Endothelial cell of umbilical vein (primary cell): Measurements from ENCODE around the gene IQSEC2. TPM values are rescaled to one million over a fixed set of nuclear protein-coding genes. Genes with fewer than 3 reads are reported as not detected.

Experiments
- BruUV-seq: library from RNA; stranded (reverse); fragments of 400-500 nt; replicated peaks from 2 replicates; lab custom pipeline; 2021; lab: Mats Ljungman, UMichigan
- CTCF ChIA-PET: fragments of 300-600, 350-600 bp; sonication (Branson Sonifier 250); formaldehyde crosslinking; loops from one replicate; lab custom pipeline; 2021; ENCODE audit warnings: antibody characterized with exemption, inconsistent platforms; lab: Charles Lee
- POLR2A ChIA-PET: fragments of 300-600, 350-600 bp; sonication (Branson Sonifier 250); formaldehyde crosslinking; loops from one replicate; lab custom pipeline; 2021; ENCODE audit warnings: antibody characterized with exemption, inconsistent platforms; lab: Charles Lee
- DNase-seq: peaks from one replicate; pipeline ENCODE4 v3.0.0-alpha.2; 2011; ENCODE audit warnings: low read depth, low spot score
- FAIRE-seq: peaks from 2 replicates; lab custom pipeline; 2011; peaks lifted over from hg19 to GRCh38; lab: Jason Lieb, UNC
- H2AFZ ChIP-seq: 2 replicates; pipeline ENCODE4 v1.6.0; 2012; ENCODE audit warnings: low read depth, low read length, control low read depth, inconsistent platforms
- H3K27ac ChIP-seq: 2 replicates; pipeline ENCODE4 v1.5.1; 2011; ENCODE audit warnings: low read depth, mild to moderate bottlenecking, control low read depth, low read length, moderate library complexity; ENCODE audit not compliant: insufficient read depth
- H3K27me3 ChIP-seq, 2 experiments: 2 replicates each; pipeline versions ENCODE4 v1.6.0 to v1.6.1; 2011; ENCODE audit warnings: low read length in 2 of 2, mixed read lengths in 1 of 2; ENCODE audit not compliant: control insufficient read depth in 2 of 2, insufficient read depth in 2 of 2
- H3K36me3 ChIP-seq, 2 experiments: 2 replicates in 1 of 2; 3 replicates in 1 of 2; pipeline ENCODE4 v1.5.1; 2011; ENCODE audit warnings: low read length in 2 of 2, mild to moderate bottlenecking in 1 of 2, moderate library complexity in 1 of 2; ENCODE audit not compliant: control insufficient read depth in 2 of 2, insufficient read depth in 2 of 2; ENCODE audit errors: extremely low read depth in 1 of 2
- H3K4me1 ChIP-seq: 3 replicates; pipeline ENCODE4 v1.5.1; 2011; ENCODE audit warnings: mild to moderate bottlenecking, low read length; ENCODE audit not compliant: control insufficient read depth, insufficient read depth; ENCODE audit errors: extremely low read depth
- H3K4me2 ChIP-seq: 2 replicates; pipeline ENCODE4 v1.6.1; 2011; ENCODE audit warnings: low read length, control low read depth, mixed read lengths; ENCODE audit not compliant: insufficient read depth
- H3K4me3 ChIP-seq, 3 experiments: fragments of 200-600 bp in 1 of 3; sonication (generic), shearing (Covaris generic) in 1 of 3; replicated peaks in 1 of 3; 2 replicates each; pipeline ENCODE4 v1.5.1; 2011 to 2016; ENCODE audit warnings: control low read depth in 3 of 3, low read length in 3 of 3, mild to moderate bottlenecking in 2 of 3, inconsistent platforms in 1 of 3, low read depth in 1 of 3, moderate library complexity in 1 of 3; ENCODE audit not compliant: insufficient read depth in 1 of 3
- H3K79me2 ChIP-seq: 2 replicates; pipeline ENCODE4 v1.6.0; 2012; ENCODE audit warnings: low read length, inconsistent platforms; ENCODE audit not compliant: control insufficient read depth, insufficient read depth
- H3K9ac ChIP-seq: replicated peaks from 2 replicates; pipeline ENCODE3; 2011; ENCODE audit warnings: low read length, control low read depth; ENCODE audit not compliant: insufficient read depth; ENCODE audit errors: extremely low read depth
- H3K9me1 ChIP-seq: replicated peaks from 3 replicates; pipeline ENCODE4 v1.6.0; 2011; ENCODE audit warnings: mild to moderate bottlenecking, low read length; ENCODE audit not compliant: control insufficient read depth, insufficient read depth; ENCODE audit errors: extremely low read depth
- H3K9me3 ChIP-seq: replicated peaks from 2 replicates; pipeline ENCODE4 v1.5.1; 2012; ENCODE audit warnings: low read length, inconsistent platforms; ENCODE audit not compliant: control insufficient read depth, insufficient read depth
- H4K20me1 ChIP-seq: replicated peaks from 2 replicates; pipeline ENCODE3; 2011; ENCODE audit warnings: mild to moderate bottlenecking, low read length; ENCODE audit not compliant: control insufficient read depth, insufficient read depth; ENCODE audit errors: extremely low read depth
- EZH2 ChIP-seq: IDR thresholded peaks from 2 replicates; pipeline ENCODE4 v1.6.1; 2012; ENCODE audit warnings: borderline replicate concordance, low read depth, mild to moderate bottlenecking, moderate library complexity, low read length, inconsistent platforms; ENCODE audit not compliant: severe bottlenecking
- GATA2 ChIP-seq: IDR thresholded peaks from 2 replicates; pipeline ENCODE4 v1.7.0; 2011; ENCODE audit warnings: low read depth, mild to moderate bottlenecking, moderate library complexity, mixed read lengths, low read length; ENCODE audit not compliant: insufficient read length, insufficient read depth
- MAX ChIP-seq: IDR thresholded peaks from 2 replicates; pipeline ENCODE4 v1.6.1; 2011; ENCODE audit not compliant: insufficient read depth, insufficient read length
- MYC ChIP-seq: IDR thresholded peaks from one replicate; pipeline ENCODE4 v1.6.1; 2011; ENCODE audit warnings: mild to moderate bottlenecking, low read depth, low read length
- POLR2A ChIP-seq: IDR thresholded peaks from 2 replicates; pipeline ENCODE4 v1.6.1; 2012; ENCODE audit warnings: low read depth, mild to moderate bottlenecking, control low read depth, low read length
- POLR2AphosphoS5 ChIP-seq: IDR thresholded peaks from 2 replicates; pipeline ENCODE4 v1.6.1; 2012; ENCODE audit warnings: low read depth, mild to moderate bottlenecking, control low read depth, low read length, moderate library complexity; ENCODE audit not compliant: insufficient read depth
- dilution Hi-C: fragments of 300-500 bp; cut with MboI; formaldehyde crosslinking; loops from one replicate; pipeline ENCODE4 v1.15.0; 2019; ENCODE audit warnings: low sequenced_read_pairs; ENCODE audit not compliant: extremely low pct_ligation_motif_present
- intact Hi-C: fragments of 100-400 bp; cut with micrococcal nuclease; formaldehyde crosslinking; loops from one replicate; pipeline ENCODE4 v1.10.0; 2022
- polyA plus RNA-seq, 4 experiments: library from polyadenylated mRNA; depleted of rRNA in 3 of 4; stranded (reverse) in 3 of 4; unstranded in 1 of 4; fragments of >200 nt; gene quantifications; 2 replicates each; pipeline versions ENCODE4 v1.2.1 to v1.2.3, GENCODE V29; 2011 to 2012; ENCODE audit warnings: missing spikeins in 1 of 4
- total RNA-seq: library from RNA; stranded (reverse); gene quantifications from 2 replicates; pipeline ENCODE4 v1.2.3, GENCODE V29; 2021
- TF ChIP-seq, protein P1 (sequence below), 2 donors: IDR thresholded peaks; 1 replicate in 1 of 2; 2 replicates in 1 of 2; pipeline ENCODE4 v1.5.1; 2011; ENCODE audit warnings: low read length in 2 of 2, mild to moderate bottlenecking in 2 of 2, moderate library complexity in 2 of 2, control low read depth in 1 of 2, inconsistent platforms in 1 of 2, low read depth in 1 of 2; ENCODE audit not compliant: insufficient read depth in 1 of 2; ENCODE audit errors: extremely low read depth in 1 of 2

IQSEC2 gene
- total and polyA plus RNA-seq, 2 donors (not counting 3 experiments of a cell fraction or from before 2014, with no cell fraction given) = 5.4 to 9.9 TPM

GRCh38 chrX:53317365-53318069, 36.1 kb upstream of the IQSEC2 start:
- CTCF ChIA-PET = interaction anchor here (0.6 to 9.3 kb wide), 13 partner anchors 13 to 1740 kb away, joined by 3 to 208 read pairs (median 7); no protein-coding TSS in a partner anchor
- no peak overlapping the region for H3K27ac ChIP-seq
- no peaks in the 10 kb centered on the region for H3K9me1 ChIP-seq
- no peak overlapping the region for H3K4me3 ChIP-seq
- no peaks in the 10 kb centered on the region for H3K9me3 ChIP-seq
- POLR2A ChIA-PET = no interaction called here
- peaks cover 13% of the 10 kb centered on the region for H3K4me1 ChIP-seq
- dilution Hi-C loops (no loop called here), intact Hi-C loops (loop anchor here (1.0 kb wide), 3 partner anchors 14 to 129 kb away; no protein-coding TSS in a partner anchor)
- no peak overlapping the region for H3K4me2 ChIP-seq
- H3K79me2 ChIP-seq = no peaks in the 10 kb centered on the region
- H4K20me1 ChIP-seq = no peaks in the 10 kb centered on the region
- TF ChIP-seq GATA2 (no peak), EZH2 (no peak), MYC (no peak), POLR2AphosphoS5 (no peak), MAX (no peak), POLR2A (no peak)
- TF ChIP-seq, protein P1, sequence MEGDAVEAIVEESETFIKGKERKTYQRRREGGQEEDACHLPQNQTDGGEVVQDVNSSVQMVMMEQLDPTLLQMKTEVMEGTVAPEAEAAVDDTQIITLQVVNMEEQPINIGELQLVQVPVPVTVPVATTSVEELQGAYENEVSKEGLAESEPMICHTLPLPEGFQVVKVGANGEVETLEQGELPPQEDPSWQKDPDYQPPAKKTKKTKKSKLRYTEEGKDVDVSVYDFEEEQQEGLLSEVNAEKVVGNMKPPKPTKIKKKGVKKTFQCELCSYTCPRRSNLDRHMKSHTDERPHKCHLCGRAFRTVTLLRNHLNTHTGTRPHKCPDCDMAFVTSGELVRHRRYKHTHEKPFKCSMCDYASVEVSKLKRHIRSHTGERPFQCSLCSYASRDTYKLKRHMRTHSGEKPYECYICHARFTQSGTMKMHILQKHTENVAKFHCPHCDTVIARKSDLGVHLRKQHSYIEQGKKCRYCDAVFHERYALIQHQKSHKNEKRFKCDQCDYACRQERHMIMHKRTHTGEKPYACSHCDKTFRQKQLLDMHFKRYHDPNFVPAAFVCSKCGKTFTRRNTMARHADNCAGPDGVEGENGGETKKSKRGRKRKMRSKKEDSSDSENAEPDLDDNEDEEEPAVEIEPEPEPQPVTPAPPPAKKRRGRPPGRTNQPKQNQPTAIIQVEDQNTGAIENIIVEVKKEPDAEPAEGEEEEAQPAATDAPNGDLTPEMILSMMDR (IDR thresholded peaks at IDR 0.05; ENCODE audit: extremely low read depth in 1 of 2, insufficient read depth in 1 of 2, low read depth in 1 of 2, low read length in 2 of 2) = peak; percentile 51 to 84
- DNase-seq (peak; percentile 27), FAIRE-seq (peak; percentile 70)
- no peak overlapping the region for H3K9ac ChIP-seq
- no peak overlapping the region for H2AFZ ChIP-seq
- no peaks in the 10 kb centered on the region for H3K36me3 ChIP-seq
- H3K27me3 ChIP-seq = peaks cover 34% of the 10 kb centered on the region in 2 experiments
- BruUV-seq = no TSS peak
